ENCODE measurements around the gene MSI2.

The MSI2 gene

GRCh38 chr17:57311281-57312216 lies 55.2 kb downstream of the MSI2 start:
- no CpG with 5 or more reads among the region's 10 CpGs for WGBS (ENCODE audit: extremely low coverage, insufficient coverage, insufficient read length)

GRCh38 chr17:57312242-57312641 lies 55.9 kb downstream of the MSI2 start:
- H3K79me2 ChIP-seq (ENCODE audit: control insufficient read depth, insufficient read depth, low read length, poor library complexity), result no peaks in the 10 kb centered on the region
- H3K9me3 ChIP-seq (ENCODE audit: insufficient read depth, low read depth, low read length), result no peaks in the 10 kb centered on the region
- no peak overlapping the region for H4K91ac ChIP-seq (ENCODE audit: low read depth, low read length)
- no peak overlapping the region for H3K18ac ChIP-seq (ENCODE audit: low read length)
- no peak for DNase-seq
- peaks cover 8 to 26% of the 10 kb centered on the region in 2 experiments for H3K36me3 ChIP-seq (ENCODE audit: control insufficient read depth in 1 of 2, insufficient read depth in 2 of 2, low read length in 2 of 2)
- H3K4me2 ChIP-seq (ENCODE audit: low read length), result no peak overlapping the region
- peaks cover 6% of the 10 kb centered on the region in 2 experiments for H3K4me1 ChIP-seq (ENCODE audit: control insufficient read depth in 1 of 2, insufficient read depth in 2 of 2, low read length in 2 of 2)
- no peak overlapping the region for H2BK120ac ChIP-seq (ENCODE audit: insufficient read depth, low read length, poor library complexity)
- H2BK12ac ChIP-seq (ENCODE audit: low read length), result no peak overlapping the region
- H2BK5ac ChIP-seq (ENCODE audit: low read depth, low read length, poor library complexity), result no peak overlapping the region
- H3K27me3 ChIP-seq (ENCODE audit: insufficient read depth, low read length), result no peaks in the 10 kb centered on the region
- no peaks in the 10 kb centered on the region for H3K79me1 ChIP-seq (ENCODE audit: low read length)
- H3K4ac ChIP-seq (ENCODE audit: low read depth, low read length), result no peak overlapping the region
- H2AK5ac ChIP-seq (ENCODE audit: low read length), result no peak overlapping the region
- no peak overlapping the region for H3K4me3 ChIP-seq (ENCODE audit: low read depth, low read length)
- H3K14ac ChIP-seq (ENCODE audit: low read length), result no peak overlapping the region
- H4K8ac ChIP-seq (ENCODE audit: low read depth, low read length), result no peak overlapping the region
- WGBS (ENCODE audit: extremely low coverage, insufficient coverage, insufficient read length), result no CpG with 5 or more reads among the region's 2 CpGs
- no peak overlapping the region for H3K9ac ChIP-seq (ENCODE audit: low read length)
- no peak overlapping the region for H3K27ac ChIP-seq (ENCODE audit: low read depth, low read length)
- no peak overlapping the region for H2AFZ ChIP-seq (ENCODE audit: insufficient read depth, low read length, poor library complexity)
- H3K23ac ChIP-seq (ENCODE audit: low read length), result no peak overlapping the region
- no peak overlapping the region for H4K12ac ChIP-seq (ENCODE audit: low read depth, low read length)

More at GRCh38 chr17:57311281-57312216, 55.2 kb downstream of the MSI2 start:
- H3K23ac ChIP-seq (ENCODE audit: low read length), result no peak overlapping the region
- no peak overlapping the region for H4K8ac ChIP-seq (ENCODE audit: low read depth, low read length)
- no peak overlapping the region for H3K14ac ChIP-seq (ENCODE audit: low read length)
- H3K4me3 ChIP-seq (ENCODE audit: low read depth, low read length), result no peak overlapping the region
- no peak overlapping the region for H2BK120ac ChIP-seq (ENCODE audit: insufficient read depth, low read length, poor library complexity)
- no peak overlapping the region for H4K91ac ChIP-seq (ENCODE audit: low read depth, low read length)
- no peaks in the 10 kb centered on the region for H3K9me3 ChIP-seq (ENCODE audit: insufficient read depth, low read depth, low read length)
- no peak overlapping the region for H3K18ac ChIP-seq (ENCODE audit: low read length)
- no peak overlapping the region for H2BK5ac ChIP-seq (ENCODE audit: low read depth, low read length, poor library complexity)
- H3K27ac ChIP-seq (ENCODE audit: low read depth, low read length), result no peak overlapping the region
- H3K4me1 ChIP-seq (ENCODE audit: control insufficient read depth in 1 of 2, insufficient read depth in 2 of 2, low read length in 2 of 2), result peaks cover 6% of the 10 kb centered on the region in 2 experiments
- no peak overlapping the region for H2AK5ac ChIP-seq (ENCODE audit: low read length)
- H2BK12ac ChIP-seq (ENCODE audit: low read length), result no peak overlapping the region
- no peaks in the 10 kb centered on the region for H3K27me3 ChIP-seq (ENCODE audit: insufficient read depth, low read length)
- no peak overlapping the region for H3K9ac ChIP-seq (ENCODE audit: low read length)
- DNase-seq, result no peak
- no peak overlapping the region for H3K4ac ChIP-seq (ENCODE audit: low read depth, low read length)
- H3K79me2 ChIP-seq (ENCODE audit: control insufficient read depth, insufficient read depth, low read length, poor library complexity), result no peaks in the 10 kb centered on the region
- no peaks in the 10 kb centered on the region for H3K79me1 ChIP-seq (ENCODE audit: low read length)
- peaks cover 8 to 24% of the 10 kb centered on the region in 2 experiments for H3K36me3 ChIP-seq (ENCODE audit: control insufficient read depth in 1 of 2, insufficient read depth in 2 of 2, low read length in 2 of 2)
- no peak overlapping the region for H4K12ac ChIP-seq (ENCODE audit: low read depth, low read length)
- no peak overlapping the region for H2AFZ ChIP-seq (ENCODE audit: insufficient read depth, low read length, poor library complexity)
- no peak overlapping the region for H3K4me2 ChIP-seq (ENCODE audit: low read length)

GRCh38 chr17:57313097-57313835 lies 56.9 kb downstream of the MSI2 start:
- Histone ChIP-seq H3K23ac (ENCODE audit: low read length) (no peak overlapping the region), H3K79me2 (ENCODE audit: control insufficient read depth, insufficient read depth, low read length, poor library complexity) (no peaks in the 10 kb centered on the region), H3K4me3 (ENCODE audit: low read depth, low read length) (no peak overlapping the region), H4K12ac (ENCODE audit: low read depth, low read length) (no peak overlapping the region), H3K4me2 (ENCODE audit: low read length) (no peak overlapping the region), H2BK12ac (ENCODE audit: low read length) (no peak overlapping the region), H3K79me1 (ENCODE audit: low read length) (no peaks in the 10 kb centered on the region), H2BK5ac (ENCODE audit: low read depth, low read length, poor library complexity) (no peak overlapping the region), H2AK5ac (ENCODE audit: low read length) (no peak overlapping the region), H3K9me3 (ENCODE audit: insufficient read depth, low read depth, low read length) (no peaks in the 10 kb centered on the region), H3K4ac (ENCODE audit: low read depth, low read length) (no peak overlapping the region), H3K18ac (ENCODE audit: low read length) (peak overlapping the region; percentile 2), H2BK120ac (ENCODE audit: insufficient read depth, low read length, poor library complexity) (no peak overlapping the region), H2AFZ (ENCODE audit: insufficient read depth, low read length, poor library complexity) (no peak overlapping the region), H3K4me1 (ENCODE audit: control insufficient read depth in 1 of 2, insufficient read depth in 2 of 2, low read length in 2 of 2) (peaks cover 6% of the 10 kb centered on the region in 2 experiments), H3K27ac (ENCODE audit: low read depth, low read length) (no peak overlapping the region), H3K9ac (ENCODE audit: low read length) (no peak overlapping the region), H3K14ac (ENCODE audit: low read length) (no peak overlapping the region), H4K8ac (ENCODE audit: low read depth, low read length) (no peak overlapping the region), H4K91ac (ENCODE audit: low read depth, low read length) (no peak overlapping the region), H3K27me3 (ENCODE audit: insufficient read depth, low read length) (no peaks in the 10 kb centered on the region), H3K36me3 (ENCODE audit: control insufficient read depth in 1 of 2, insufficient read depth in 2 of 2, low read length in 2 of 2) (peaks cover 9 to 23% of the 10 kb centered on the region in 2 experiments)
- DNase-seq, result no peak
- no CpG with 5 or more reads among the region's 12 CpGs for WGBS (ENCODE audit: extremely low coverage, insufficient coverage, insufficient read length)

- H4K91ac ChIP-seq (ENCODE audit: low read depth, low read length), result no peak overlapping the region
- no peak overlapping the region for H2AK5ac ChIP-seq (ENCODE audit: low read length)
- H3K9me3 ChIP-seq (ENCODE audit: insufficient read depth, low read depth, low read length), result no peaks in the 10 kb centered on the region
- no peaks in the 10 kb centered on the region for H3K79me1 ChIP-seq (ENCODE audit: low read length)
- no peak overlapping the region for H2AFZ ChIP-seq (ENCODE audit: insufficient read depth, low read length, poor library complexity)
- no peak overlapping the region for H3K23ac ChIP-seq (ENCODE audit: low read length)
- no peaks in the 10 kb centered on the region for H3K79me2 ChIP-seq (ENCODE audit: control insufficient read depth, insufficient read depth, low read length, poor library complexity)
- H3K27me3 ChIP-seq (ENCODE audit: insufficient read depth, low read length), result no peaks in the 10 kb centered on the region
- H3K9ac ChIP-seq (ENCODE audit: low read length), result no peak overlapping the region
- peak in 1 of 2 donors; percentile 31 for DNase-seq
- peaks cover 11 to 16% of the 10 kb centered on the region in 2 experiments for H3K36me3 ChIP-seq (ENCODE audit: control insufficient read depth in 1 of 2, insufficient read depth in 2 of 2, low read length in 2 of 2)
- H3K18ac ChIP-seq (ENCODE audit: low read length), result no peak overlapping the region
- no peak overlapping the region for H2BK12ac ChIP-seq (ENCODE audit: low read length)
- no CpG with 5 or more reads among the region's 16 CpGs for WGBS (ENCODE audit: extremely low coverage, insufficient coverage, insufficient read length)
- no peak overlapping the region for H3K4me3 ChIP-seq (ENCODE audit: low read depth, low read length)
- H2BK120ac ChIP-seq (ENCODE audit: insufficient read depth, low read length, poor library complexity), result no peak overlapping the region
- peaks cover 6% of the 10 kb centered on the region in 2 experiments for H3K4me1 ChIP-seq (ENCODE audit: control insufficient read depth in 1 of 2, insufficient read depth in 2 of 2, low read length in 2 of 2)
- no peak overlapping the region for H4K12ac ChIP-seq (ENCODE audit: low read depth, low read length)
- H3K4ac ChIP-seq (ENCODE audit: low read depth, low read length), result peak overlapping the region; percentile 4
- H3K27ac ChIP-seq (ENCODE audit: low read depth, low read length), result no peak overlapping the region
- no peak overlapping the region for H3K4me2 ChIP-seq (ENCODE audit: low read length)
- H2BK5ac ChIP-seq (ENCODE audit: low read depth, low read length, poor library complexity), result no peak overlapping the region
- H3K14ac ChIP-seq (ENCODE audit: low read length), result no peak overlapping the region
- H4K8ac ChIP-seq (ENCODE audit: low read depth, low read length), result no peak overlapping the region
Measured at GRCh38 chr17:57315061-57316015, 59.0 kb downstream of the MSI2 start.
